Activated CD4-positive, alpha-beta T cell treated with anti-CD3 and anti-CD28 coated beads for 24 hours (primary cell): ENCODE data around the gene TMEM240.
"Not testable (repeated sequence)": the region's sequence is repeated elsewhere in the genome, so short reads cannot be mapped to it uniquely, and the experiment has no call there.

Experiments used
- DNase-seq, 2 donors: peaks; one replicate each; pipeline ENCODE4 v3.0.0-alpha.2; 2020; ENCODE audit warnings: low read depth in 2 of 2

Gene TMEM240

GRCh38 chr1:1540818-1541628 lies 599 bp upstream of the TMEM240 start:
- DNase-seq = no peak

GRCh38 chr1:1539310-1540089 lies 924 bp downstream of the TMEM240 start:
- DNase-seq = no peak

- DNase-seq = no peak
Observed at GRCh38 chr1:1538989-1539309, 1.5 kb downstream of the TMEM240 start.

- DNase-seq = no peak
Observed at GRCh38 chr1:1538334-1538733, 2.1 kb downstream of the TMEM240 start.

GRCh38 chr1:1537626-1538250 lies 2.7 kb downstream of the TMEM240 start:
- DNase-seq = no peak

- no peak for DNase-seq
Observed at GRCh38 chr1:1536938-1537546, 3.4 kb downstream of the TMEM240 start.

- no peak for DNase-seq
Observed at GRCh38 chr1:1536019-1536937, 4.1 kb downstream of the TMEM240 start.

- DNase-seq = no peak
Observed at GRCh38 chr1:1535201-1536018, 5.0 kb downstream of the TMEM240 start.

GRCh38 chr1:1534401-1535154 lies 5.8 kb downstream of the TMEM240 start:
- DNase-seq = no peak

- DNase-seq = not testable (repeated sequence)
Observed at GRCh38 chr1:1533894-1534291, 6.5 kb downstream of the TMEM240 start.

GRCh38 chr1:1533176-1533893 lies 7.1 kb downstream of the TMEM240 start:
- DNase-seq = not testable (repeated sequence)

- DNase-seq = no peak
Observed at GRCh38 chr1:1531947-1532346, 8.5 kb downstream of the TMEM240 start.

- DNase-seq = no peak
Observed at GRCh38 chr1:1529936-1530335, 10.5 kb downstream of the TMEM240 start.

GRCh38 chr1:1529321-1529720 lies 11.1 kb downstream of the TMEM240 start:
- DNase-seq = no peak

GRCh38 chr1:1528301-1529267 lies 11.8 kb downstream of the TMEM240 start:
- no peak for DNase-seq

- no peak for DNase-seq
Observed at GRCh38 chr1:1527092-1527816, 13.2 kb downstream of the TMEM240 start.

- not testable (repeated sequence) for DNase-seq
Observed at GRCh38 chr1:1526476-1526875, 13.9 kb downstream of the TMEM240 start.
